Heart right ventricle (tissue), 16 donors: ENCODE data around the gene ZMIZ1. TPM values are rescaled to one million over a fixed set of nuclear protein-coding genes. Genes with fewer than 3 reads are reported as not detected.
A peak's percentile ranks its signal among the peaks of the same experiment; 100 is the strongest.

Experiments used
- ATAC-seq, 8 donors: fragments of 200-7000 bp; cut with Tn5 transposase; one replicate each; pipeline ENCODE4 v1.9.1; 2020; ENCODE audit warnings: mild to moderate bottlenecking in 8 of 8, moderate library complexity in 8 of 8, moderate number of reproducible peaks in 1 of 8
- DNase-seq, 2 donors: peaks; one replicate each; pipeline ENCODE4 v3.0.0-alpha.2; 2020
- H3K27ac ChIP-seq, 10 donors: fragments of 200-600 bp; sonication (generic) in 2 of 10; one replicate each; pipeline versions ENCODE4 v1.5.0 to v1.8.0; 2020 to 2022; ENCODE audit warnings: mild to moderate bottlenecking in 3 of 10
- H3K27me3 ChIP-seq, 7 donors: fragments of 200-600 bp; one replicate each; pipeline ENCODE4 v1.8.0; 2021 to 2022; ENCODE audit warnings: mild to moderate bottlenecking in 2 of 7
- H3K36me3 ChIP-seq, 9 donors: fragments of 200-600 bp; sonication (generic) in 1 of 9; one replicate each; pipeline versions ENCODE4 v1.5.0 to v1.8.0; 2020 to 2022; ENCODE audit warnings: mild to moderate bottlenecking in 2 of 9
- H3K4me1 ChIP-seq, 9 donors: fragments of 200-600 bp; sonication (generic) in 1 of 9; one replicate each; pipeline versions ENCODE4 v1.5.0 to v1.8.0; 2020 to 2022; ENCODE audit warnings: mild to moderate bottlenecking in 4 of 9
- H3K4me3 ChIP-seq, 10 donors: fragments of 200-600 bp; sonication (generic) in 2 of 10; one replicate each; pipeline versions ENCODE4 v1.5.0 to v1.8.0; 2020 to 2022; ENCODE audit warnings: mild to moderate bottlenecking in 7 of 10, moderate library complexity in 2 of 10
- H3K9me3 ChIP-seq, 11 donors: fragments of 200-600 bp in 10 of 11; sonication (generic) in 2 of 11; one replicate each; pipeline versions ENCODE4 v1.5.0 to v1.8.0; 2013 to 2022; ENCODE audit warnings: mild to moderate bottlenecking in 2 of 11, control low read depth in 1 of 11, moderate library complexity in 1 of 11
- CTCF ChIP-seq, 9 donors: fragments of 200-600 bp; sonication (generic) in 2 of 9; IDR thresholded peaks; one replicate each; pipeline versions ENCODE4 v1.5.0 to v1.8.0; 2021 to 2022; ENCODE audit warnings: antibody characterized with exemption in 9 of 9, mild to moderate bottlenecking in 5 of 9, moderate library complexity in 1 of 9
- WGBS, 2 donors: extraction: QIAGEN DNeasy Blood & Tissue Kit; methylation state at CpG; one replicate each; pipeline ENCODE4 v1.1.7; 2013; ENCODE audit warnings: inconsistent platforms in 1 of 2; 5-methylcytosine and 5-hydroxymethylcytosine counted together
- intact Hi-C, 10 donors: fragments of 100-400 bp; cut with DNase I; formaldehyde crosslinking; loops; one replicate each; pipeline versions ENCODE4 v1.11.1 to v1.14.2; 2022
- polyA plus RNA-seq, 2 donors: library from polyadenylated mRNA; stranded (reverse); fragments of 200-250 nt; gene quantifications; one replicate each; pipeline ENCODE4 v1.2.3, GENCODE V29; 2013
- total RNA-seq, 10 donors: library from RNA; stranded (reverse); fragmentation: NEBNext Ultra II Directional in 3 of 10; extraction: Animal tissue kit (Norgen Biotek cat#: 25700) in 3 of 10; gene quantifications; one replicate each; pipeline versions ENCODE4 v1.2.1 to v1.2.4, GENCODE V29; 2021 to 2023
- donor health status: Arrhythmogenic right ventricular cardiomyopathy.
- donor health status: ischemic (EF 13 %, LVEDD 7.1; RV severe dilation, severe dysfunction).
- donor health status: healthy with polysubstance abuse.
- donor health status: DM: no; HTN: yes; CAD: no.
- donor health status: DM: no; HTN: no; CAD: no.
- donor health status: ischemic (EF 25% LVEDD 6.9; RV normal size, moderate dysfunction).
- donor health status: ischemic (EF 25% LVEDD 5.7; RV mildly dilated, moderate dysfunction).
- donor health status: healthy.
- donor health status: DM: yes; HTN: yes; CAD: no.
- donor health status: Ischemic cardiomyopathy.
- donor health status: ischemic (EF 35%, LVEDD 5.7; RV mildly dilated, moderate dysfunction).
- donor health status: nonischemic (EF 11% LVEDD 7.7; RV severe dilation, severe dysfunction).
- donor health status: DM: yes; HTN: yes; CAD: no.
- donor health status: PGD.
- donor health status: ischemic (EF 29% LVEDD 5.4; RV normal size, mild dysfunction).
- donor health status: nonischemic (EF 23%, LVEDD 6.1; RV moderate dilation, normal function).

ZMIZ1 gene
- total and polyA plus RNA-seq, 12 donors, result 24.2 to 61.5 (median 49.8) TPM

- peaks cover 0 to 40% (median 0%) of the 10 kb centered on the region in 9 donors for H3K36me3 ChIP-seq
- H3K9me3 ChIP-seq, result no peaks in the 10 kb centered on the region
- peaks cover 10 to 92% (median 50%) of the 10 kb centered on the region in 9 donors for H3K4me1 ChIP-seq
- intact Hi-C loops, result no loop called here
- H3K27me3 ChIP-seq, result no peaks in the 10 kb centered on the region
- ATAC-seq (no peak), DNase-seq (no peak)
- no peak overlapping the region for H3K4me3 ChIP-seq
- 79 to 82% methylated on average over 18 of the region's 18 CpGs for WGBS, 2 donors
- peak overlapping the region in 4 of 10 donors; percentile 4 to 40 (median 16) for H3K27ac ChIP-seq
- TF ChIP-seq CTCF (IDR thresholded peaks at IDR 0.05), result no peak
Observed at GRCh38 chr10:79254333-79255006, 185.7 kb downstream of the ZMIZ1 start.

DNA sequence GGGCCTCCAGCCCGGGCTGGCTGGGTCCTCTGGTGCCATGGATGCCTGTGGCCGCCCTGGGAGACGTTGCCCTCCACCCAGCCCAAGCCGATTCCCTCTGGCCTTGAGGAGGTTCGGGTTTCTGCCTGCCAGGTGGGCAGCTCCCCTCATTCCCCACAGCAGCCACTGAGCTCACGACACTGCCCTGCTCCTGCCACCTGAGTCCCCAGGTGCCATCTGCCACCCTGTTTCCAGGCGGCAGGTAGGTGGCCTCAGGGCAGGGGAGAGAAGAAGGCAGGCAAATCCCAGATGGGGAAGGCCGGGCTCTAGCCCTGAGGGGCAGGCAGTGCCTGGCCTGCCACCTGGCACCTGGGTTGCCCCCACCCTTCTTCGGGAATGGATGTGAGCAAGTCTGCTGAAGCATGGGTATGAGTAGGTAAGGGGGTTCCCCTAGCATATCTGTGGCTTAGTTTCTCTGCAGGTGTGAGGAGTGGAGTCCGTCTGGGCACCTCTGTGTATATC lies 186.3 kb downstream of the ZMIZ1 start:
- ATAC-seq, result no peak
- Histone ChIP-seq H3K36me3 (peaks cover 0 to 40% (median 0%) of the 10 kb centered on the region in 9 donors), H3K27ac (no peak overlapping the region), H3K4me1 (peaks cover 6 to 92% (median 49%) of the 10 kb centered on the region in 9 donors), H3K27me3 (no peaks in the 10 kb centered on the region), H3K9me3 (no peaks in the 10 kb centered on the region), H3K4me3 (no peak overlapping the region)
- intact Hi-C loops, result no loop called here
- no peak for DNase-seq
- TF ChIP-seq CTCF (IDR thresholded peaks at IDR 0.05), result no peak
- WGBS, 2 donors, result 90 to 92% methylated on average over 10 of the region's 10 CpGs

- H3K27ac ChIP-seq, result no peak overlapping the region
- no peak for DNase-seq
- no peaks in the 10 kb centered on the region for H3K9me3 ChIP-seq
- ATAC-seq, result no peak
- peaks cover 11 to 92% (median 50%) of the 10 kb centered on the region in 9 donors for H3K4me1 ChIP-seq
- no peaks in the 10 kb centered on the region for H3K27me3 ChIP-seq
- TF ChIP-seq CTCF (IDR thresholded peaks at IDR 0.05), result no peak
- no peak overlapping the region for H3K4me3 ChIP-seq
- H3K36me3 ChIP-seq, result peaks cover 0 to 40% (median 0%) of the 10 kb centered on the region in 9 donors
- 76 to 78% methylated on average over 3 of the region's 3 CpGs for WGBS, 2 donors
- intact Hi-C loops, result no loop called here
Observed at GRCh38 chr10:79256264-79256806, 187.6 kb downstream of the ZMIZ1 start.

DNA sequence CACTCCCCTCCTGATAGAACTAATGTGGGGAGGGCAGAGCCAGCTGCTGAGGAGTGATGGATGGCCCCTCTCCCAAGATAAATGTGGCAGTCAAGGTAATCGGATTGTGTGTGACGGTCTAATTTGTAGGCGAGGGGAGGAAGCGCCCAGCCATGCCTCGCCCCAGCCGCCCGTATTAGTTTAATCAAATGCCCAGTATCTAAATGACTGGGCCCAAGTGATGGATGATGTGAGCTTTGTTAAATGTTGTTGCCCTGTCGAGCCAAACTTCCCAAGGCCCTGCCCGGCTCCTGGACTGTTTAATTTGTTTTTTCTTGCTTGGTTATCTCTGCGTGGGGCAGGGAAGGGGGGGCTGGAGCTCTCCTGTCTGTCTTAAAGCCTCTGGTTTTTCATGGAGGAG lies 190.1 kb downstream of the ZMIZ1 start:
- 76% methylated on average over 10 of the region's 10 CpGs for WGBS, 2 donors
- TF ChIP-seq CTCF (IDR thresholded peaks at IDR 0.05), result no peak
- peaks cover 8 to 92% (median 60%) of the 10 kb centered on the region in 9 donors for H3K4me1 ChIP-seq
- ATAC-seq, result no peak
- H3K27ac ChIP-seq, result peak overlapping the region in 2 of 10 donors; percentile 15 to 81
- no peak for DNase-seq
- no peaks in the 10 kb centered on the region for H3K27me3 ChIP-seq
- intact Hi-C loops, result no loop called here
- no peaks in the 10 kb centered on the region for H3K9me3 ChIP-seq
- H3K36me3 ChIP-seq, result peaks cover 0 to 57% (median 0%) of the 10 kb centered on the region in 9 donors
- no peak overlapping the region for H3K4me3 ChIP-seq
